ENCODE data around the gene NTRK3. TPM values are rescaled to one million over a fixed set of nuclear protein-coding genes. Genes with fewer than 3 reads are reported as not detected.

NTRK3 gene
- total RNA-seq, 1 experiment from 2014 or later: not detected

- TF ChIP-seq EZH2 (IDR thresholded peaks at IDR 0.05; ENCODE audit: low read depth) (no peak), CTCF (conservative IDR thresholded peaks at IDR 0.05) (no peak)
- ChIA-PET POLR2A (ENCODE audit: unreplicated experiment) (no interaction called here), CTCF (no interaction called here)
- Histone ChIP-seq H3K9me3 (ENCODE audit: insufficient read depth, low read depth) (no peaks in the 10 kb centered on the region), H3K36me3 (ENCODE audit: low read depth) (no peaks in the 10 kb centered on the region), H3K27me3 (ENCODE audit: insufficient read depth, low read depth) (peaks cover 17% of the 10 kb centered on the region), H4K20me1 (ENCODE audit: insufficient read depth) (no peaks in the 10 kb centered on the region), H3K79me2 (ENCODE audit: low read depth) (no peaks in the 10 kb centered on the region), H3K9me2 (ENCODE audit: insufficient read depth) (no peaks in the 10 kb centered on the region), H3K4me3 (no peak overlapping the region), H3F3A (ENCODE audit: insufficient read depth, low read depth) (no peaks in the 10 kb centered on the region), H3K4me2 (no peak overlapping the region), H2AFZ (no peak overlapping the region), H3K4me1 (replicated peaks; ENCODE audit: insufficient read depth) (no peaks in the 10 kb centered on the region), H3K27ac (no peak overlapping the region)
- DNase-seq: no peak
- intact Hi-C loops (cut with micrococcal nuclease; ENCODE audit: unreplicated experiment): no loop called here
- BruUV-seq (replicated peaks): no TSS peak
Measured at GRCh38 chr15:88284318-88284998, 27.9 kb upstream of the NTRK3 start.

- Histone ChIP-seq H3K36me3 (ENCODE audit: low read depth) (no peaks in the 10 kb centered on the region), H3K79me2 (ENCODE audit: low read depth) (no peaks in the 10 kb centered on the region), H3K4me2 (no peak overlapping the region), H3K9me2 (ENCODE audit: insufficient read depth) (no peaks in the 10 kb centered on the region), H3K4me3 (no peak overlapping the region), H3F3A (ENCODE audit: insufficient read depth, low read depth) (no peaks in the 10 kb centered on the region), H3K27me3 (ENCODE audit: insufficient read depth, low read depth) (peaks cover 29% of the 10 kb centered on the region), H3K27ac (no peak overlapping the region), H3K4me1 (replicated peaks; ENCODE audit: insufficient read depth) (no peaks in the 10 kb centered on the region), H3K9me3 (ENCODE audit: insufficient read depth, low read depth) (no peaks in the 10 kb centered on the region), H4K20me1 (ENCODE audit: insufficient read depth) (no peaks in the 10 kb centered on the region), H2AFZ (no peak overlapping the region)
- no TSS peak for BruUV-seq (replicated peaks)
- POLR2A ChIA-PET (ENCODE audit: unreplicated experiment): no interaction called here
- CTCF ChIA-PET: no interaction called here
- intact Hi-C loops (cut with micrococcal nuclease; ENCODE audit: unreplicated experiment): no loop called here
- DNase-seq: no peak
- TF ChIP-seq EZH2 (IDR thresholded peaks at IDR 0.05; ENCODE audit: low read depth) (no peak), CTCF (conservative IDR thresholded peaks at IDR 0.05) (no peak)
Measured at GRCh38 chr15:88282614-88283013, 26.1 kb upstream of the NTRK3 start.

GRCh38 chr15:88276821-88277410 lies 20.4 kb upstream of the NTRK3 start:
- no peak for DNase-seq
- H3K9me3 ChIP-seq (ENCODE audit: insufficient read depth, low read depth): no peaks in the 10 kb centered on the region
- H3K27ac ChIP-seq: no peak overlapping the region
- H3K4me3 ChIP-seq: no peak overlapping the region
- no peaks in the 10 kb centered on the region for H4K20me1 ChIP-seq (ENCODE audit: insufficient read depth)
- H3K4me2 ChIP-seq: no peak overlapping the region
- POLR2A ChIA-PET (ENCODE audit: unreplicated experiment): no interaction called here
- H3K36me3 ChIP-seq (ENCODE audit: low read depth): no peaks in the 10 kb centered on the region
- intact Hi-C loops (cut with micrococcal nuclease; ENCODE audit: unreplicated experiment): no loop called here
- H3K9me2 ChIP-seq (ENCODE audit: insufficient read depth): no peaks in the 10 kb centered on the region
- no peaks in the 10 kb centered on the region for H3K79me2 ChIP-seq (ENCODE audit: low read depth)
- no peaks in the 10 kb centered on the region for H3F3A ChIP-seq (ENCODE audit: insufficient read depth, low read depth)
- H3K27me3 ChIP-seq (ENCODE audit: insufficient read depth, low read depth): peaks cover 40% of the 10 kb centered on the region; the same call in 1 of the 2 replicates
- TF ChIP-seq CTCF (conservative IDR thresholded peaks at IDR 0.05): no peak
- TF ChIP-seq EZH2 (IDR thresholded peaks at IDR 0.05; ENCODE audit: low read depth): no peak
- H3K4me1 ChIP-seq (replicated peaks; ENCODE audit: insufficient read depth): no peaks in the 10 kb centered on the region
- CTCF ChIA-PET: no interaction called here
- BruUV-seq (replicated peaks): no TSS peak
- H2AFZ ChIP-seq: no peak overlapping the region

All from PC-9 (cell line).